Choroid plexus epithelial cell (primary cell): ENCODE results near the gene SLC22A23.

ENCODE experiments used
- DNase-seq: peaks from one replicate; pipeline ENCODE4 v3.0.0-alpha.2; 2010; ENCODE audit warnings: low read depth
- H3K4me3 ChIP-seq: 2 replicates; pipeline ENCODE4 v1.5.1; 2011; ENCODE audit warnings: low read depth, mild to moderate bottlenecking, control low read depth, low read length, moderate library complexity
- TF ChIP-seq, protein P1 (sequence below): conservative IDR thresholded peaks from 2 replicates; pipeline ENCODE4 v1.5.1; 2011; ENCODE audit warnings: low read depth, mild to moderate bottlenecking, control low read depth, inconsistent platforms, low read length, moderate library complexity

Gene SLC22A23

DNA sequence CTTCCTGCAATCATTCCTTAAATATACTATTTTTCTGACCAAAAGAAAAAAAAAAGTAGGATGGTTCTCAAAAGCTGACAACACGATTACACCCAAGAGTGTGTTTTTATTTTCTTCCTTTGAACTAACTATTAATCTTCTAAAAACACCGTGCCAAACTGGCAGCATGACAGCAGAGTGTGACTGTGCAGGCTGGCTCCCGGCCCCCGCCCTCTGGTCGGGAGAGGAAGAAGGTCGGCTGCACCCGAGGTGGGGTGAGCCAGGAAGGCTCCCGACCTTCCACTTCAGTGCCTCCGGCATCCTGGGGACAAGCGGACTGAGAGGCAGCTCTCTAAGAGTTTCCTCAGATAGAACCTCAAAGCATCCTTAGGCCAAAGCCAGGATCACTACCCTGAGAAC is 29.2 kb downstream of the SLC22A23 start:
- no peak overlapping the region for H3K4me3 ChIP-seq
- no peak for DNase-seq
- TF ChIP-seq, protein P1, sequence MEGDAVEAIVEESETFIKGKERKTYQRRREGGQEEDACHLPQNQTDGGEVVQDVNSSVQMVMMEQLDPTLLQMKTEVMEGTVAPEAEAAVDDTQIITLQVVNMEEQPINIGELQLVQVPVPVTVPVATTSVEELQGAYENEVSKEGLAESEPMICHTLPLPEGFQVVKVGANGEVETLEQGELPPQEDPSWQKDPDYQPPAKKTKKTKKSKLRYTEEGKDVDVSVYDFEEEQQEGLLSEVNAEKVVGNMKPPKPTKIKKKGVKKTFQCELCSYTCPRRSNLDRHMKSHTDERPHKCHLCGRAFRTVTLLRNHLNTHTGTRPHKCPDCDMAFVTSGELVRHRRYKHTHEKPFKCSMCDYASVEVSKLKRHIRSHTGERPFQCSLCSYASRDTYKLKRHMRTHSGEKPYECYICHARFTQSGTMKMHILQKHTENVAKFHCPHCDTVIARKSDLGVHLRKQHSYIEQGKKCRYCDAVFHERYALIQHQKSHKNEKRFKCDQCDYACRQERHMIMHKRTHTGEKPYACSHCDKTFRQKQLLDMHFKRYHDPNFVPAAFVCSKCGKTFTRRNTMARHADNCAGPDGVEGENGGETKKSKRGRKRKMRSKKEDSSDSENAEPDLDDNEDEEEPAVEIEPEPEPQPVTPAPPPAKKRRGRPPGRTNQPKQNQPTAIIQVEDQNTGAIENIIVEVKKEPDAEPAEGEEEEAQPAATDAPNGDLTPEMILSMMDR: no peak

DNA sequence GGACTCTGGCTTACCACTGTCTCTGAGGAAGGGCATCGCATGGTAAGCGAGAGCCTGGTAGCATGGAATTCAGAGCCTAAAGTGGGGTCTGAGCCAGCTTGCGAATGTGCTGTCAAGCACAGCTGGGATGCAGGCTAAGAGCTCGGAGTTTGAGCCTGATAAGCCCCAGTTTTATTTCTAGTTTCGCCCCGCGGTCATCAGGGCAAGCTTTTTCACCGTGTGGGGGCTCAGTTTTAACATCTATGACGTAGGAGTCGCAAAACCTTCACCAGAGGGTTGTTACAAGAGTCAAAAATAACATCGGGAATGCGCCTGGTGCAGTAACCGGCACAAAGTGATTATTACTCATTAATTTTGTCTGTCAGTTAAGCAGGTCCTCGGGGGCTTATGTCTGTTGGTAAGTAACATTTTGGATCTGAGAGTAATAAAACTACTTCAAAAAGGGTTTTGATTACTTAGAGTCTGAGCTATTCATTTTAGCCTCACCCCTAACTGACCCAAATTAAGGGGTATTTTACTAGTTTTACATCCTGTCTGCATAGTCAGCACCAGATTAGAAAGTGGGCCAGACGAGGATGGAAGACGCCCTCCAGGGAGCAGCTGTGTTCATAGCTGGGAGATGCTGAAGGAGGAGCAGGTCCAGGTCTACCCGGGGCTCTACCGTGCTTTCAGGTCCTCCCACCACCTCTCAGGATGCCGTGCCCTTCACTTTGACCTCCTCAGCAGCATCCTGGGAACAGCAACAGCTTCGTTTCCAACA is 29.7 kb downstream of the SLC22A23 start:
- TF ChIP-seq, protein P1: peak; percentile 15
- no peak for DNase-seq
- no peak overlapping the region for H3K4me3 ChIP-seq

DNA sequence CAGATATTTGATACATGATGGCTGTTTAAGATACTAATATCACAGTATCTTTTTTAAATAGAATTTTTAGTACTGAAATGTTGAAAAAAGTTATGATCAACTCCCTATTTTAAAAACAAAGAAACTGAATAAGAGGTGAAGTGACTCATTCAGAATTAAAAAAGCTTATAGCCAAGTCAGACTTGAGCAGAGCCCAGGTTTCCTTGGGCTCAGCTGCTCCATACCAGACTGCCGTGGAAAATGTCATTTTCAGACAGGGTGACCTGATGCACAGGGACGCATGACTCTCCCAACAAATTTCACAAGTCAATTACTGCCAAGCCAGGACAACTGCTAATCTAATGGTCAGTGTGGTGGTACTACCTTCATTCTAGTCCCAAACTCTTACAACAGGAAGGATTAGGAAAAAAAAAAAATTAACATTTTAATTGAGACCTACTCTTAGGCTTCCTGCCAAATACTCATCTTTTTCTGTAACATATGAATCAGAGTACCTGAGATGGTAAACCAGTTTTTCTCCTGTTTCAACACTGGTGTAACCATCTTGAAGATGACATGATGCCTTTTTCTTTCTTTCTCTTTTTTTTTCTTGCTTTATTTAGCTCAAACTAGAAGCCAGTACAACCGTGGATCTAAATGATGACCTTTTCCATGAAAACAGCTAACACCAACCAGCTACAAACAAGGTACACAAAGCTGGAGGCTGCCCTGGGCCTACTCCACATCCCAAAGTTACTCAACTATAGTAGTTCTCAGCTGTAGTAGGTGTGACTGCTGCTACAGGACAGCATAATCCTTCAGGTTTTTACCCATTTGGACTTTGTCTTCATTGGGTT is 30.5 kb downstream of the SLC22A23 start:
- no peak overlapping the region for H3K4me3 ChIP-seq
- TF ChIP-seq, protein P1: no peak
- no peak for DNase-seq

DNA sequence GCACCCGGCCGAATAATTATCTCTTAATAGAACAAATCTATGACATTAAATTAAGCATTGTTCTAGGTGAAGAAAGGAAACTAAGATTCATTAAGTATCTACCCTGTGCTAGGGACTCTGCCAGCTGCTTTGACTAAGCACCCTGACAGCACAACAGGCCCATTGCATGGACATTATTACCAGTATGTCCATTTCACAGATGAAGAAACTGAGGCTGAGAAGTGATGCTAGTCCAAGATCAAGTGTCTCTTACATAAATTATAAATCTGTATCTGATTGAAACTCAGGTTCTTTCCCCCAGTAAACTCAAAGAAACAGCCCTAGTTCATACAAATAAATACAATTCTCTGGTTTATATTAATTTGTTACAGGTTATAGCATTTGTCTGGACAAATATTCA is 31.3 kb downstream of the SLC22A23 start:
- DNase-seq: no peak
- TF ChIP-seq, protein P1: no peak

DNA sequence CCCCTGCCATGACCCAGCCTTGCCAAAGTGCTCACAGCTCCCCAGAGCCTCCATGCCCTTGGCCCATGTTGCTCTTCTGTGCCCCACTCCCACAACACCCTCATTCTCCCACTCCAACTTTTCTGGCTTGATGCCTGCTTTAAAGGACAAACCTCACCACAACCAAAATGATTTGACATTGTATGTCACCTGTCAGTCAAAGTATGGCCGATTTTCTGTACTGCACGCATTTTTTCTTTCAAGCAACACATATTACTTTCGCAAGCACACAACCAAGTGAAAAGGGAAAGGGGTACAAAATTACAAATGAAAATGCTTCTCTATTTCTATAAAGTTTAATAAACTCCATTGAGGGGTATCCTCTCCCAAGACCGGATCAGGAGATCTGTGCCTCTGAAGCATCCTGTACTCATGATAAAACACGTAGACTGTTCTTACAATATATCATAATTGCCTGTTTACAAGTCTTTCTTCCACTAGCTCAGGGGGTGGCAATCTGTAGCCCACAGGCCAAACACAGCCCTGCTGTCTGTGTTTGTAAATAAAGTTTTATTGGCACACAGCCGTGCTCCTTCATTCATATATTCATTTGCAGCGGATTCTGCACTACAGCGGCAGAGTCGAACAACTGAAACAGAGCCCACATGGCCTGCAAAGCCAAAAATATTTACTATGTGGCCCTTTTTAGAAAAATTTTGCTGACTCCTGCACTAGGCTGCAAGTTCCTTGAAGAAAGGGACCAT is 32.5 kb downstream of the SLC22A23 start:
- no peak overlapping the region for H3K4me3 ChIP-seq
- TF ChIP-seq, protein P1: no peak
- no peak for DNase-seq

More for the DNA sequence above, 31.3 kb downstream of the SLC22A23 start:
- H3K4me3 ChIP-seq: no peak overlapping the region

DNA sequence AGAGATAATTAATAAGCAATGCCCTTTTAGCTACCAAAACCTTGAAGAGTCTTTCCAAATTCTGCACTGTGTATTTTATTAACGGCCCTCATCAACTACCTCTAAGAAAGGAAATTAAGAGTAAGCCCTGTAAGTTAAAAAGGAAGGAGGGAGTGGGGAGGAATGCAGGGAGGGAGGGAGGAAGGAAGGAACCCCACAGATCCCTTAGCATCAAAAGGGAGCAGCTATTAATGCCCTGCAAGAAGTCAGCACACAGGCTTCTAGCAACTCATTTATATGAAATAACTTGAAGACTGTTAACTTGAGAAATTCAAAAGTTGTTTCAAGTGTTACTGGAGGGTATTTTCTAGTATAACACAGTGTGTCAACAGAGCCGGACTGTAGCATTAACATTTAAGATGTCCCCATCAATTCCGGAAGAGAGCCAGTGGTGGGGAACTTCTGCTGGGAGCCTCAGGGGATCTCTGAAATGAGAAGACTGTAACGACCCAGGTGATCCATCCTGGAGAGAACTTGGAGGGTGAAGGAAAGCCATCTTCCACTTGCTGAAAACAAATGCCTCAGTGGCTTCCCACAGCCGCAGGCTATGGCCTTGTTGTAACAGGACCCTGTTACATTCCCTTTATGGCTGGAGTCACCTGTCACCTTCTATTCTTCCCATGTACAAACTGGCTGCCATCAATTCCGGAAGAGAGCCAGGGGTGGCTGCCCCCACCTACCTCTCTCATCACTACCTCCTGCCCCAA is 33.2 kb downstream of the SLC22A23 start:
- TF ChIP-seq, protein P1: no peak
- DNase-seq: no peak
- no peak overlapping the region for H3K4me3 ChIP-seq
